Measurements from ENCODE around the gene MAML3.

The MAML3 gene

GRCh38 chr4:140106289-140106844 lies 47.6 kb downstream of the MAML3 start:
- DNase-seq: no peak
- intact Hi-C loops (cut with DNase I): no loop called here

- no peak for DNase-seq
- intact Hi-C loops (cut with DNase I): no loop called here
Measured at GRCh38 chr4:140105436-140105835, 48.5 kb downstream of the MAML3 start.

GRCh38 chr4:140103676-140104075 lies 50.3 kb downstream of the MAML3 start:
- no peak for DNase-seq
- intact Hi-C loops (cut with DNase I): no loop called here

DNA sequence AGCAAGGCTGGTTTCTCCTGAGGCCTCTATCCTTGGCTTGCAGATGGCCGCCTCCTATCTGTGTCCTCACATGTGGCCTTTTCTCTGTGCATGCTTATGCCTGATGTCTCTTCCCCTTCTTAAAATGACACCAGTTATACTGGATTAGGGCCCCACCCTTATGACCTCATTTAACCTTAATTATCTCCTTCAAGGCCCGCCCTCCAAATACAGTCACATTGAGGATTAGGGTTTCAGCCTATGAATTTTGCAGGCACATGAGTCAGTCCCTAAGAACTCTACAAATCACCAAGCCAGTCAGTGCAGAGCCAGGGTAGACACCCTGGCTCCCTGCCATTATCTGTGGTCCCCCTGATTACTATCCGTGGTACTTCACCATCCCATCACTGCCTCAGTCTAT lies 51.6 kb downstream of the MAML3 start:
- no peak for DNase-seq
- intact Hi-C loops (cut with DNase I): no loop called here

GRCh38 chr4:140100771-140101170 lies 53.2 kb downstream of the MAML3 start:
- intact Hi-C loops (cut with DNase I): no loop called here
- no peak for DNase-seq

DNA sequence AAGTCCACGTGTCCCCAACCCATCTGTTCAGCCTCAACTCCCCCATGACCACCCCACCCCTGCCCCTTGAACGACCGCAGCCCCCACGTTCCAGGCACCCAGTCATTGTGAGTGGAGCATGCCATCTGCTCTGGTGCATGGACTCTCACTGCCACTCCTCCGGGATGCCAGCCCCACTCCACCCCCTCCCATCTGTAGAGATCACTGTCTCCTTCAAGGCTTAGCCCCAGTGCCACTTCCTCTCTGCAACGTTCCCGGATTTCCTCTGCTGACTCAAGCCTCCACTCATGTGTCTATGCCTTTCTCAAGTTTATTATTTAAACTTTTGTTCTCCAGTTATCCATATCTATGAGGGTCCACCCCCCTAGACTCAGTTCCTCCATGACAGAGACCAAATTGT lies 54.0 kb downstream of the MAML3 start:
- intact Hi-C loops (cut with DNase I): loop anchor here (5.0 kb wide), 2 partner anchors 38 to 52 kb away; partner anchors contain the start of gene MAML3
- DNase-seq: peak in 7 of 10 donors; percentile 15 to 85 (median 40)

- no peak for DNase-seq
- intact Hi-C loops (cut with DNase I): loop anchor here (5.0 kb wide), 2 partner anchors 36 to 54 kb away; partner anchors contain the start of gene MAML3
Measured at GRCh38 chr4:140098455-140099160, 55.4 kb downstream of the MAML3 start.

- DNase-seq: no peak
- intact Hi-C loops (cut with DNase I): loop anchor here (5.0 kb wide), 2 partner anchors 35 to 55 kb away; partner anchors contain the start of gene MAML3
Measured at GRCh38 chr4:140097572-140097971, 56.4 kb downstream of the MAML3 start.

- intact Hi-C loops (cut with DNase I): loop anchor here (5.0 kb wide), 2 partner anchors 35 to 55 kb away; partner anchors contain the start of gene MAML3
- no peak for DNase-seq
Measured at GRCh38 chr4:140096921-140097320, 57.1 kb downstream of the MAML3 start.

DNA sequence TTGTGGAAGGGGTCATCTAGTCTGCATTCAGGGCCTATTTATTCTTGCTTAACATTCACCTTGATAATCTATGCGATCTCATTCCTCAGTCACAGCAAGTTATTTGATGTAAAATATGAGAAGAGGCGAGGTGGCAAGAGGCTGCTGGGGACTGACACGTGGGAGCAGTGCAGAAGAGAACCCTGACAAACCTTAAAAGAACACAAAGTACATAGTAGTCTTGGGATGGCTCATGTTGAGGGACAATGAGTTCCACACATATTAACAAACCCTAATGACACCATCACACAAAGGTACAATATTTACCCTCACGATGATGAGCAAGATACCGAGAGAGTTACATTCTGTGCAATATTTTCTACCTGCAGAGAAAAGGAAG lies 57.5 kb downstream of the MAML3 start:
- no peak for DNase-seq
- intact Hi-C loops (cut with DNase I): loop anchor here (5.0 kb wide), 2 partner anchors 34 to 56 kb away; partner anchors contain the start of gene MAML3

GRCh38 chr4:140095694-140096482 lies 58.1 kb downstream of the MAML3 start:
- intact Hi-C loops (cut with DNase I): loop anchor here (5.0 kb wide), 2 partner anchors 34 to 56 kb away; partner anchors contain the start of gene MAML3
- peak in 1 of 10 donors; percentile 27 for DNase-seq

- intact Hi-C loops (cut with DNase I): loop anchor here (5.0 kb wide), 2 partner anchors 32 to 58 kb away; partner anchors contain the start of gene MAML3
- DNase-seq: peak; percentile 35 to 91 (median 56)
Measured at GRCh38 chr4:140094438-140095420, 59.3 kb downstream of the MAML3 start.

DNA sequence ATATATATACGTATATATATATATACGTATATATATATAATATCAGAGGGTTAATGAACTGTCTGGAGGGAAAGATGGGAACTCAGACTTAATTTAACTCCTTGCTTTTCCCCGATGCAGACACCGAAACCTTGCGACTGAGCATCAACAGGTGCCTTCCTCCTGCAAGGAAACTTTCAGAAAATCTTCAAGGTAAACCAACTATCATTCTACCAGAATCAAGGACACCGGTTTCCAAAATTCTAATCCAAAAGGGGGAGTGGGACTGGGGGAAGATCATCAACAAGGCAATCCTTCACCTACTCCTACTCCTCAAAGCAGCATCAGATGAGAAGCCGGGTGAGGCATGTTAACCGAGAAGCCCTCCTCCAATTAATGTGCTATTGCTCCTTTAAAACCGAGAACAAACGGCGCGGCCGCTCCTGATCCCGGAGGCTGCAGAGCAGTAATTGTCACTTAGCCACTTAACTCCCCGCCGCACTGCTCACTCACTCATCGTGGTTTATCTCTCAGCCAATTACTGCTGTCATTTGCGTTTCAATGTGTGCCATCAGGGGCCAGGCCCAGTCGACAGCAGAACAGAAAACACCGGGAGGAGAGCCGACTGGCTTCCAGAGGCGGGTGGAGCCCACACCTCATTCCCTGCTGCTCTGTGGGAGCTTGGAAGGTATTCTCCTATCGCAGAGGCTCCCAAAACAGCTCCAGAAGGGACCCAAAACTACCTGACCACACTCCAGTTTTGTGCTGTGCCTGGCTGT lies 61.7 kb downstream of the MAML3 start:
- DNase-seq: peak in 7 of 10 donors; percentile 11 to 85 (median 21)
- intact Hi-C loops (cut with DNase I): no loop called here

- DNase-seq: no peak
- intact Hi-C loops (cut with DNase I): no loop called here
Measured at GRCh38 chr4:140091305-140091704, 62.7 kb downstream of the MAML3 start.

DNA sequence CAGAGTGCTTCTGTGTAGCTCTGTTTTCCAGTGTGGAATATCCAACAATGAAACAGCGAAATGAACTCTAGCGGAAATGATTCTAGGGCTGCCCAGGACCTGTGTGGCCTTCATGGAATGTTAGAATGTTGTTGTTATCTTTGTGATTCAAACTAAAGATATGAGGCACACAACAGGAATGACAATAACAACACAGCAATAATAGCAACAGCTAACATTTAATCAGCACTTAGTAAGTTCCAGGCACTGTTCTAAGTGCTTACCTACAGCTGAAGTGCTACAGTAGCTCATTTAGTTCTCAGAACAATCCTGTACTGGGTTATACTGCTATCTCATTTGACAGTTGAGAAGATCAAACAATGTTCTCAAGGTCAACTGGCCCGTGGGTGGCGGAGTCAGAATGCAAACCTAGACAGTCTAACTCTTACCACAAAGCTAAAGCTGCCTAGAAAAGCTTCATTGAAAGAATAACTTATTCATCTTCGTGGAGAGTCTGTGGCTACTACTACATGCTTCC lies 63.7 kb downstream of the MAML3 start:
- intact Hi-C loops (cut with DNase I): no loop called here
- no peak for DNase-seq

- DNase-seq: no peak
- intact Hi-C loops (cut with DNase I): no loop called here
Measured at GRCh38 chr4:140089216-140089615, 64.8 kb downstream of the MAML3 start.

DNA sequence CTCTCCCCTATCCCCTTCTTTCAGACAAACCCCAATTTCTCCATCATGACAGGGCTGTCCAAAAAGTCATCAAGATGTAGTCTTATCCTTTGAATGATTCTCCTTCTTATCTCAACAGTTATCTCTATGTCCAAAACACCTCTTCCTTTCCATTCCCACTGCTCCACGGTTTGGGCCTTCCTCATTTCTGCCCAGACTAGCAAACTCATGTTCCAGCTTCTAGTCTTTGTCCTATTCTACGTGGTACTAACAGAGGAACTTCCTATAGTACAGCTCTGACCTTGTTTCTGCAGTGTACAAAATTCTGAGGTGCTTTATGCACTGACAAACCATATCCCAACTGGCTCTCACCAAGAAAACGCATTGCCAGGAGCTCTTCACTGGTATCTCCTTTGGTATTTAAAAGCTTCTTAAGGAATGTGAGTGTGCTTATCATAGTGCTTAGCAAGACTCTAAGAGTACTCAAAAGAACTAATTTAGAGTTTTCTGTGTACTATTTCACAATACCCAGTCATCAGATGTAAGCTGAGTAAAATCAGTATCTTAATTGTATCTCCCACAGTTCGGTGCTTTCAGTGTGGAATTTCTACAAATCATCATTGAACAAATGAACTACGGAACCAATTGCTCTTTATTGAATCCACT lies 65.5 kb downstream of the MAML3 start:
- no peak for DNase-seq
- intact Hi-C loops (cut with DNase I): no loop called here

DNA sequence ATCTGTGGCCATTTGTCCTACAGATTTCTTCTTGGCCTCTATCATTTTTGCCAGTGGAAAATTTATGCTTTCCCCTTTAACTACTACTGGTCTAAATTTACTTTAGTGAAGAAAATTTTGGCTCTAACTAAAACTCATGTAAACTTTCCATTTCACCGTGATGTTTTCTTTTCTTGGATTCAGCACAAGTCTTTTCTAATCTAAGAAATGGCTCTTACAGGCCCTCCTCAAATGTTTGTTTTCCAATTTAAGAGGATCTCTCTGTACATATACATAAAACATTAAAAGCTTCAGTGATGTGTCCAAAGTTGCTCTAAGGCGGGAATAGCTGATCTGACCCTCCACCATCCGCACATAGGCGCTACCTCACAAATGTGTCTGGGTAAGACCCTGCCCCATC lies 68.1 kb downstream of the MAML3 start:
- intact Hi-C loops (cut with DNase I): no loop called here
- no peak for DNase-seq

Measured in posterior cingulate gyrus (tissue), 11 donors.